HepG2 (cell line): ENCODE results near the gene ALDOA. TPM values are rescaled to one million over a fixed set of nuclear protein-coding genes. Genes with fewer than 3 reads are reported as not detected.
A peak's percentile ranks its signal among the peaks of the same experiment; 100 is the strongest.

Source experiments
- AKAP8 ChIP-seq: sonication (generic); formaldehyde crosslinking; IDR thresholded peaks from 2 replicates; pipeline ENCODE4 v1.5.1; 2020; ENCODE audit warnings: mild to moderate bottlenecking, missing genetic modification reagents
- ELF3 ChIP-seq: IDR thresholded peaks from 2 replicates; pipeline ENCODE4 v1.6.1; 2016; ENCODE audit warnings: missing genetic modification reagents, missing compliant biosample characterization
- ESRRA ChIP-seq: sonication (generic); formaldehyde crosslinking; IDR thresholded peaks from 2 replicates; pipeline ENCODE4 v1.5.1; 2020; ENCODE audit warnings: mild to moderate bottlenecking, low read depth, missing genetic modification reagents
- GATAD1 ChIP-seq: IDR thresholded peaks from 2 replicates; pipeline ENCODE4 v1.6.1; 2016; ENCODE audit warnings: missing genetic modification reagents, missing compliant biosample characterization
- GTF3A ChIP-seq: sonication (generic); formaldehyde crosslinking; conservative IDR thresholded peaks from 2 replicates; pipeline ENCODE4 v1.4.0; 2020; ENCODE audit warnings: mild to moderate bottlenecking, missing genetic modification reagents
- HDAC1 ChIP-seq: sonication (generic); formaldehyde crosslinking; IDR thresholded peaks from 2 replicates; pipeline ENCODE4 v1.5.1; 2020; ENCODE audit warnings: mild to moderate bottlenecking, missing genetic modification reagents
- HNRNPH1 ChIP-seq: fragments of 200-400 bp; formaldehyde crosslinking; optimal IDR thresholded peaks from 2 replicates; pipeline ENCODE3; 2017; ENCODE audit warnings: mild to moderate bottlenecking, low read depth, low read length
- PAX8 ChIP-seq: sonication (generic); formaldehyde crosslinking; IDR thresholded peaks from 2 replicates; pipeline ENCODE4 v1.8.0; 2022; ENCODE audit warnings: mild to moderate bottlenecking, missing genetic modification reagents, borderline replicate concordance
- SP2 ChIP-seq: sonication (generic); formaldehyde crosslinking; IDR thresholded peaks from 2 replicates; pipeline ENCODE4 v1.5.1; 2020; ENCODE audit warnings: mild to moderate bottlenecking, missing genetic modification reagents
- THAP7 ChIP-seq: sonication (generic); formaldehyde crosslinking; IDR thresholded peaks from 2 replicates; pipeline ENCODE4 v1.8.1; 2023; ENCODE audit warnings: mild to moderate bottlenecking, missing genetic modification reagents
- ZC3H13 ChIP-seq: sonication (generic); formaldehyde crosslinking; IDR thresholded peaks from 2 replicates; pipeline ENCODE4 v1.8.1; 2023; ENCODE audit warnings: mild to moderate bottlenecking, missing genetic modification reagents, moderate library complexity
- ZMAT3 ChIP-seq: sonication (generic); formaldehyde crosslinking; conservative IDR thresholded peaks from 2 replicates; pipeline ENCODE4 v1.7.0; 2021; ENCODE audit warnings: missing genetic modification reagents
- ZNF142 ChIP-seq: sonication (generic); formaldehyde crosslinking; IDR thresholded peaks from 2 replicates; pipeline ENCODE4 v1.4.0; 2020; ENCODE audit warnings: missing genetic modification reagents
- ZNF33B ChIP-seq: sonication (generic); formaldehyde crosslinking; IDR thresholded peaks from 2 replicates; pipeline ENCODE4 v1.5.1; 2020; ENCODE audit warnings: mild to moderate bottlenecking, missing genetic modification reagents
- ZNF577 ChIP-seq: sonication (generic); formaldehyde crosslinking; IDR thresholded peaks from 2 replicates; pipeline ENCODE4 v1.4.0; 2020; ENCODE audit warnings: mild to moderate bottlenecking, low read depth, missing genetic modification reagents, borderline replicate concordance
- ZNF646 ChIP-seq: sonication (generic); formaldehyde crosslinking; IDR thresholded peaks from 2 replicates; pipeline ENCODE4 v1.9.0; 2021; ENCODE audit warnings: mild to moderate bottlenecking, missing genetic modification reagents
- polyA plus RNA-seq, 8 experiments: library from polyadenylated mRNA; depleted of rRNA in 3 of 8; stranded (reverse) in 7 of 8; unstranded in 1 of 8; fragments of >200 nt; fragmentation: Illumina TruSeq in 4 of 8; extraction: Trizol in 4 of 8; gene quantifications; 2 replicates each; pipeline versions ENCODE4 v1.2.1 to v1.2.3, GENCODE V29; 2011 to 2016; ENCODE audit warnings: low read depth in 4 of 8, missing spikeins in 1 of 8, mixed read lengths in 1 of 8; ENCODE audit not compliant: insufficient read depth in 1 of 8
- total RNA-seq, 5 experiments: library from RNA; depleted of rRNA; stranded (reverse); fragments of >200 nt; fragmentation: Illumina TruSeq; extraction: Trizol; gene quantifications; 2 replicates each; pipeline ENCODE4 v1.2.3, GENCODE V29; 2016; ENCODE audit warnings: low read depth in 1 of 5

Gene ALDOA
- total and polyA plus RNA-seq, 2 of the 13 experiments (the other 11 are each of a cell fraction or from before 2014, with no cell fraction given): 925 to 1,884 TPM

GRCh38 chr16:30066761-30067583 lies 1.4 kb downstream of the ALDOA start (continued):
- TF ChIP-seq ZNF646 (CRISPR knock-in tag) (no peak), ZC3H13 (CRISPR knock-in tag) (0 out of 2 replicates have a peak, but pooled peaks have one; percentile 53), SP2 (CRISPR knock-in tag) (no peak), THAP7 (peak; percentile 59; the same call in 1 of the 2 replicates), ZNF577 (CRISPR knock-in tag) (no peak), ZNF142 (CRISPR knock-in tag) (no peak), PAX8 (CRISPR knock-in tag) (no peak), AKAP8 (peak; percentile 26; the same call in 1 of the 2 replicates), HNRNPH1 (no peak), ESRRA (CRISPR knock-in tag) (peak; percentile 7; the same call in 1 of the 2 replicates), ZNF33B (CRISPR knock-in tag) (no peak), ZMAT3 (CRISPR knock-in tag) (no peak), ELF3 (CRISPR knock-in tag) (no peak), GTF3A (CRISPR knock-in tag) (no peak), GATAD1 (CRISPR knock-in tag) (no peak), HDAC1 (CRISPR knock-in tag) (0 out of 2 replicates have a peak, but pooled peaks have one; percentile 18)
